Brain microvascular endothelial cell (primary cell): ENCODE data around the gene ERLIN1.

Experiments used
- DNase-seq: peaks from one replicate; pipeline ENCODE4 v3.0.0-alpha.2; 2020
- H3K27ac ChIP-seq: fragments of 250-450 bp; sonication (Bioruptor Pico); 2 replicates; pipeline ENCODE4 v1.5.1; 2020; ENCODE audit warnings: mild to moderate bottlenecking, moderate library complexity
- H3K27me3 ChIP-seq: fragments of 250-450 bp; sonication (Bioruptor Pico); replicated peaks from 2 replicates; pipeline ENCODE4 v1.5.1; 2020; ENCODE audit warnings: mild to moderate bottlenecking
- H3K36me3 ChIP-seq: fragments of 250-450 bp; sonication (Bioruptor Pico); replicated peaks from 2 replicates; pipeline ENCODE4 v1.5.1; 2020; ENCODE audit warnings: mild to moderate bottlenecking
- H3K4me3 ChIP-seq: 2 replicates; pipeline ENCODE4 v1.5.1; 2011; ENCODE audit warnings: low read depth, mild to moderate bottlenecking, control low read depth, low read length, moderate library complexity
- in situ Hi-C: cut with HindIII; loops from 2 replicates; pipeline ENCODE4 v1.10.0; 2017; ENCODE audit warnings: low sequenced_read_pairs, low pct_ligation_motif_present
- TF ChIP-seq, protein P1 (sequence below): IDR thresholded peaks from 2 replicates; pipeline ENCODE4 v1.5.1; 2011; ENCODE audit warnings: low read depth, mild to moderate bottlenecking, moderate library complexity, low read length, control low read depth, inconsistent platforms; ENCODE audit errors: missing control alignments

The ERLIN1 gene

DNA sequence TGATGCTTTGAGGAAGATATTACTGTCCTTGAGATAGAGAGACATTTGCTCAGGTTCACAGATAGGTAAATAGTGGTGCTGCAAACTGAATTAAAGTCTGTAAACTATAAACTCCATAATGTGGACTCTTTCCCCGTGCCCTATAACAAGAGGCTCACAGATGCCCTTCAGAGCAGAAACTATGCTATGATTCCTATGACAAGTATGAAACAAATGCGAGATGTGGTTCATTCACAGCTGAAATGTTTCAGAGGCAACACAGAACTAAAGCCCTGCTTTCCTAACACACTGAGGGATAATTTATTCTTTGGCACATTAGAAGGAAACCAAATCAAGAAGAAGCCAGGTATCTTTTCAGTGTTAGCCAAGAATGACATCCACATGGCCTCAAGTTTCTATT is 30.2 kb upstream of the ERLIN1 start:
- in situ Hi-C loops: no loop called here
- no peak overlapping the region for H3K27ac ChIP-seq
- no peaks in the 10 kb centered on the region for H3K27me3 ChIP-seq
- H3K4me3 ChIP-seq: no peak overlapping the region
- DNase-seq: no peak
- TF ChIP-seq, protein P1, sequence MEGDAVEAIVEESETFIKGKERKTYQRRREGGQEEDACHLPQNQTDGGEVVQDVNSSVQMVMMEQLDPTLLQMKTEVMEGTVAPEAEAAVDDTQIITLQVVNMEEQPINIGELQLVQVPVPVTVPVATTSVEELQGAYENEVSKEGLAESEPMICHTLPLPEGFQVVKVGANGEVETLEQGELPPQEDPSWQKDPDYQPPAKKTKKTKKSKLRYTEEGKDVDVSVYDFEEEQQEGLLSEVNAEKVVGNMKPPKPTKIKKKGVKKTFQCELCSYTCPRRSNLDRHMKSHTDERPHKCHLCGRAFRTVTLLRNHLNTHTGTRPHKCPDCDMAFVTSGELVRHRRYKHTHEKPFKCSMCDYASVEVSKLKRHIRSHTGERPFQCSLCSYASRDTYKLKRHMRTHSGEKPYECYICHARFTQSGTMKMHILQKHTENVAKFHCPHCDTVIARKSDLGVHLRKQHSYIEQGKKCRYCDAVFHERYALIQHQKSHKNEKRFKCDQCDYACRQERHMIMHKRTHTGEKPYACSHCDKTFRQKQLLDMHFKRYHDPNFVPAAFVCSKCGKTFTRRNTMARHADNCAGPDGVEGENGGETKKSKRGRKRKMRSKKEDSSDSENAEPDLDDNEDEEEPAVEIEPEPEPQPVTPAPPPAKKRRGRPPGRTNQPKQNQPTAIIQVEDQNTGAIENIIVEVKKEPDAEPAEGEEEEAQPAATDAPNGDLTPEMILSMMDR: no peak
- H3K36me3 ChIP-seq: peaks cover 30% of the 10 kb centered on the region

DNA sequence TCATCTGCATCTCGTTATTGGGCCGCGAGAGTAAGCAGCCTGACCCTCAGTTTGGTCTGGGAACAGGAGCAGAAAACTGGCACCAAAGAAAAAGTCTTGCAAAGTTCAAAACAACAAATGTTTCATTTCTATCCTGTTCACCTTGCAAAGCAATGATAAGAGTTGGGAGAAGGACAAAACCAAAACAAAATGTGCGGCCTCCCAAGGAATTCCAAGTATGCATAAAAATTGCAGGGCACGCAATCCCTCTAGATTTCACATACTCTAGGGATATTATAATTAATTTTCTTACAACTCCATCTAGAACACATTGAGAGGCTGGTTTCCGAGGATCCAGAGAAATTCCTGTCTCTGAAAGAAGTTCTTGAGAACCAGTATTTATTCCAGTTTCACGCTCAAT is 23.5 kb upstream of the ERLIN1 start:
- TF ChIP-seq, protein P1: no peak
- H3K36me3 ChIP-seq: peaks cover 16% of the 10 kb centered on the region
- H3K4me3 ChIP-seq: no peak overlapping the region
- DNase-seq: peak; percentile 40
- peak overlapping the region; percentile 27 for H3K27ac ChIP-seq
- H3K27me3 ChIP-seq: no peaks in the 10 kb centered on the region
- in situ Hi-C loops: no loop called here

DNA sequence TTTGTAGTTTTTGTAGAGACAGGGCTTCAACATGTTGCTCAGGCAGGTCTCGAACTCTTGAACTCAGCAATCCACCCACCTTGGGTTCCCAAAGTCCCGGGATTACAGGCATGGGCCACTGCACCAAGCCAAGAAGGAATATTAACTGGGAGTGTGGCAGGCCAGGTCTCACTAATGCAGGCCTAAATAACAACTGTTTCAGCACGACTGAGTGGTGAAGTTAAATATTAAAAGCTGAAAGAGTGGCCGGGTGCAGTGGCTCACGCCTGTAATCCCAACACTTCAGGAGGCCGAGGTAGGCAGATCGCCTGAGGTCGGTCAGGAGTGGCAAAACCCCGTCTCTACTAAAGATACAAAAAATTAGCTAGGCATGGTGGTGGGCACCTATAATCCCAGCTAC is 22.4 kb upstream of the ERLIN1 start:
- in situ Hi-C loops: no loop called here
- DNase-seq: no peak
- Histone ChIP-seq H3K4me3 (no peak overlapping the region), H3K27me3 (no peaks in the 10 kb centered on the region), H3K27ac (no peak overlapping the region), H3K36me3 (peaks cover 16% of the 10 kb centered on the region)
- TF ChIP-seq, protein P1: no peak

DNA sequence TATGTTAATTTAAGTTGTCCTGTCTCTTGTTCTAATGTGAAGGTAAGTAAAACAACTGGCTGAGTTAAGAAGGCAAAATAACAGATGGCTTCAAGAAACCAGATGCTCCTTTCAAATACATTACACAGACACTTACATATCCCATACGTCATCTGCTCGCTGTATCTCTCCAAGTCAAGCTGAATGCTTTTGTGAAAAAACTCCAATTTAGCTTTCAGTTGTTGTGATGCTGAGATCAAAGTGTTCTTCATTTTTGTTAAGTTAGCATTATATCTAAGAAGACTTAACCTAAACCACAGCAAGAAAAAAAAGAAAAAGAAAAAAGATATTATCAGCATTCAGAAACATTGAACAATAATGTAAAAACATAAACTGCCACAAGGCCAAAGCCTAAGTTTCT is 18.5 kb upstream of the ERLIN1 start:
- H3K4me3 ChIP-seq: no peak overlapping the region
- TF ChIP-seq, protein P1: no peak
- in situ Hi-C loops: no loop called here
- H3K27ac ChIP-seq: no peak overlapping the region
- H3K36me3 ChIP-seq: peaks cover 35% of the 10 kb centered on the region
- H3K27me3 ChIP-seq: no peaks in the 10 kb centered on the region
- DNase-seq: no peak

DNA sequence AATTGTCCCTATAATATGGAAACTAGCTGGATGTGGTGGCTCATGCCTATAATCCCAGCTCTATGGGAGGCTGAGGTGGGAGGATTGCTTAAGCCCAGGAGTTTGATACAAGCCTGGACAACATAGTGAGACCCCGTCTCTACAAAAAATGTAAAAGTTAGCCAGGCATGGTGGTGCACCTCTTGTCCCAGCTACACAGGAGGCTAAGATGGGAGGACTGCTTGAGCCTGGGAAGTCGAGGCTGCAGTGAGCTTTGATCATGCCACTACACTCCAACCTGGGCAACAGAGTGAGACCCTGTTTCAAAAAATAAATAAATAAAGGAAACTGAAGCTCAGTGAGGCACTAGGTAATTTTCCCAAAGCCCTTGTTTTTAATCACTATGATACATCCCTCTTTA is 15.7 kb upstream of the ERLIN1 start:
- Histone ChIP-seq H3K27ac (no peak overlapping the region), H3K27me3 (no peaks in the 10 kb centered on the region), H3K36me3 (peaks cover 39% of the 10 kb centered on the region), H3K4me3 (no peak overlapping the region)
- no peak for DNase-seq
- TF ChIP-seq, protein P1: no peak
- in situ Hi-C loops: no loop called here

DNA sequence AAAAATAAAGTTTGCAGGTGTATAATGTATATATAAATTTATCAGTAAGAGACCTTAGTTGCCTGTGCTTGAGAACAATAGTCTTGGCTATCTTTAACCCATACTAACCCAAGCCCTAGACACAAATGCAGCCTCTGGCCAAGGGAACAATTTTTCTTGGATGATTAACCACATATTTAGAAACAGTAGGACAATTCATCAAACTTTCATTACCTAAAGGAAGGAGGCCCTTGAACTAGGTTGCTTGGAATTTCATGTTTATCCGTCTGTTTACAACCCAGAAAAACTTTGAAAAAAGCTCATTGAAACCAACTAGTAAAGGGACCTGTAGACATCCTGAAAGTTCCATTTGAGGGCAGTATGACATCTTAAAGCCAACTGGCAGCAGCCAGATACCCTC is 8.9 kb upstream of the ERLIN1 start:
- Histone ChIP-seq H3K4me3 (no peak overlapping the region), H3K36me3 (peaks cover 49% of the 10 kb centered on the region), H3K27ac (no peak overlapping the region), H3K27me3 (no peaks in the 10 kb centered on the region)
- in situ Hi-C loops: no loop called here
- DNase-seq: no peak
- TF ChIP-seq, protein P1: no peak
